GOT3 (cell line): Measurements from ENCODE around the gene CFAP77.

Experiments used
- DNase-seq: peaks from one replicate; lab custom pipeline; 2025; ENCODE audit warnings: mixed read lengths; lab: John Stamatoyannopoulos, UW

CFAP77 gene

DNA sequence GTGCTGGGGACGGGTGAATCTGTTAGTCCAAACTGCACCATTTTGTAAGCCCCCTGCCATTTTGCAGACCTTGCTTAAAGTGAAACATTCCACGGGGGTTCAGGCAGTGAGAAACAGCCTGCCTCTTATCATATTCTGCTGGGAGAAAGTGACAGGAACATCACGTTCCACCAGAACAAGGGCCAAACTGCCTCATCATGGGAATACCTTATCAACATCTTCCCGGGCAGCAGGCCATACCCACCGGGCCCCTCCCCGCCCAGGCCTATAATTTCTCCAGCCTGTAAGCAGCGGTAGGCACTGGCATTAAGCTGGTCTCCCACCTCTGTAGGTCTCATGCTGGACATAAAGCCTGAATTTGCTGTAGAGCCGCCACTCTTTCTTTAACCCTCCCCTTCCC, 1.5 kb upstream of the CFAP77 start:
- DNase-seq: no peak

DNA sequence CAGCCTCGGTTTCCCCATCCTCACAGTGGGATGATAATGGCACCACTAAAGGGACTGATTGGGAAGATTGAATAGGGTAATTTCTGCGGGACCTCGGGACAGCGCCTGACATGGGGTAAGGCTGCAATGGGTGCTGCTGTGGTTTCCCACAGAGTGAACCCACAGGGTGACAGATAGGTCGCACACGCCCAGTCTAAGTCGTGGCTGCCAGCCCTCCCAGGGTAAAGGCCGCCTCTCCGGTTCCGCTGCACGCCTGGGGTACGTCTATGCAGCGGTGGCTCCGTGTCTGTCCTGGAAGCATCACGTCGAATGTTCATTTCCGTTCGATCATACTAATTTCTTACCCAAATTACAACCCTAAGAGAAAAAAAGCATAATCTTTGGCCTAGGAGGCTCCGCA, 631 bp downstream of the CFAP77 start:
- DNase-seq: no peak

DNA sequence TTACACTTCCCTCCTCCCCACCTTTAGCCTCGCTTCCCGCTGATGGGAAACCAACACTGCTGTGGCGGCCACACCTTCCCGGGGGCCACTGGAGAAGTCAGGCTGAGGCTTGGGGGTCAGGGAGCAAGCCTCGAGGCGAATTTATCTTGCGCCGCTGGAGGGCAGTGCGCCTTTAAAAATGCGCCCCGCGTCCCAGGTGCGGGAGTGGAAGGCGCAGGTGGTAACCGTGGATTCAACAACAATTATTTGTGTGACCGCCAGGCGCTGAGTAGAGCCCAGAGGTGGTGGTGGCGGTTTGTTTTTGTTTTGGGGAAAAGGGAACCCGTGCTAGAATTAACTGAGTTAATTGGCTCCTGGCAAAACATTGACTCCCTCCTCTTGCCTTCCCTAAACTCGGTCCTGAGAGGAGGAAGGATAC, 1.1 kb downstream of the CFAP77 start:
- DNase-seq: no peak

DNA sequence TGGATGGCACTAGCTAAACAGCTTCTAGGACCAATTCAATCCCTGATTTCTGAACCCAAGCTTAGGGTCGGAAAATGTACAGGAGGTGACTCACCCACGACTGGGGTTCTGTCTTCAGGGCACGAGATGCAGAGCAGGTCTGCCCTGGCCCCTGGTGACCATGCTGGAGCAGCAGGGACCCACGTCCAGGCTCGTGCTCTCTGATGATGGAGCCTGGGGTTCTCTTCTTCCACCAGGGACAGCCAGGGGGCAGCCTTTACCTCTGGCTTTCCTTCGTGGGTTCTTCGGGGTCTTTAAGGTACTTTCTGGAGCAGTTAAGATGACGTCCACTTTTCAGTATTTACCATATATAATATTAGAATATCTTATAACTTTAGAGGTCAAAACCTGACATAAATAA, 2.1 kb downstream of the CFAP77 start:
- DNase-seq: no peak

DNA sequence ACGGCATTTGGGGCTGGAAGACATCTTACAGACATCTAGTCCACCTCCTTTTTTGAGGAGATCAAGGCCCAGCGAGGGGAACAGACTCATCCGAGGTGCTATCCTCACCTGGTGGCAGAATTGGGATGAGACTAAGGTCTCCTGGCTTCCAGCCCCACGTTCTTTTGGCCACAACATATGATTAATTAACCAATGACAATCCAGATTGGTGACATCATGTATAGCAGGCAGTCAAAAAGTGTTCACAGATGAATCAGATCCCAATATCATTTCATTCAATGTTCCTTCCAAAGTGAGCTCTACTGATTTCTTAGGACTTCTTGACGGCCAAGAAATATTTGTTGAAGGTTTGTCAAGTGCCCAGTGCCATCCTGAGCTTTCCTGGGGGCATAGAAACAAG, 3.9 kb downstream of the CFAP77 start:
- DNase-seq: no peak

DNA sequence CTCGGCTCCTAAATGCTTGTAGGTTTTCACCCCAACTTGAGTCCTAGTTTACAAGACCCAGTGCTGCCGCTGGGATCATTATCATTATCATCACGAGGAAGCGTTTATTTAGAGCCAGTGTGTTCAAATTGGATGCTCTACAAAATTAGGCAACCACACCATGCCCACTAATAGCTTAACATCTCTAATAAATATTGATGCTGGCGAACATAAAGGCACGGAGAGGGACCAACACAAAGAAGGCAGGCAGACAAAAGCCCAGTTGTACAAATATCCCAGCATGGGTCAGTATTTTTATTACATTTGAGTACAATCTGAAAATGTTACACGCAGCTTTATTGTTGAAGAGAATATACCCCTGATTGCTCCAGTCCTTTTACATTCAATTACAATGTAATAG, 4.7 kb downstream of the CFAP77 start:
- no peak for DNase-seq

DNA sequence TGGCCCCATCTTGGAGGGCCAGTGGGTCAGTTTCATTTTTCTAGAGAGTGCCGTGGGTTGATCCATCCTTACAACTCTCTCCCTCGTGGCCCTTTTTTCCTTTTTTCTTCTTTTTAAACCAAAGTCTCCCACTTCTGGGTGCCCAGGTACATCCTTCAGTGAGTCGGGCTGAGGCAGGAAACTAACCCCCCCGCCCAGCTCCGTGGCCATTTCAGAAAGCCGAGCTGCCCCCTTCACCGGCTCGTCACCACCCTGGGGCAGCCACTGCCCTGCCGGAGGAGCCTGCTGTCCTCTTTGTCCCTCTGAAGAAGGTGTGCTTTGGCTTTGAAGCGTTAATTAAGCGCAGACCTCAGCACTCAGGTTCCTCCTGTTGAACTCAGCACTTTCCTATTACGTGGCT, 5.2 kb downstream of the CFAP77 start:
- no peak for DNase-seq

DNA sequence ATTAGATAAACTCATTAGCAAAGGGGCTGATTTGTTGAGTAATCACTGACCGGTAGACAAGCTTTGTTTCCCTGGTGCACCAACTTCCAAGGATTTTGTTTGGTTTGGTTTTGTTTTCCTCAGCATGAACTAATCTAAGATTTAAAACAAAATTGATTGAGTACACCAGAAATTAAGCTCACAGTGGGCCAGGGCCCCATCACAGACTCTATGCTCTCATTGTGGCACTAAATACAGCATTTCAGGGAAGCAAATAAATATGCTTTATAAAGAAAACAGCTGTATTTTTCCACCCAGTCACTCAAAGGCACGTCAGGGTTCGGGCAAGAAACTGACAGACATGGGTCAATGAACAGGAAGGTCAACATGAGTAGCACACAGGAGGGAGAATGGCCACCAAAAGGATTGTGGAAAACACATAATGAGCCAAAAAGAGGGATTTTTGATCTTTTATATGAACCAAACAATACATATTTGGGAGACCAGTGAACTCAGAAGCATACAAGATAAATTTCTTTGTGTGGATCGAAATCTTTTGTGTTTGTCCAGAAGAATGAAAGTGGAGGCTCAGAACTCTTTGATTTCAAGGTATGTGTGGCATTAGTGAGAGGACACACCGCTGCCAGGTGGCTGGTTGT, 8.8 kb downstream of the CFAP77 start:
- DNase-seq: no peak

DNA sequence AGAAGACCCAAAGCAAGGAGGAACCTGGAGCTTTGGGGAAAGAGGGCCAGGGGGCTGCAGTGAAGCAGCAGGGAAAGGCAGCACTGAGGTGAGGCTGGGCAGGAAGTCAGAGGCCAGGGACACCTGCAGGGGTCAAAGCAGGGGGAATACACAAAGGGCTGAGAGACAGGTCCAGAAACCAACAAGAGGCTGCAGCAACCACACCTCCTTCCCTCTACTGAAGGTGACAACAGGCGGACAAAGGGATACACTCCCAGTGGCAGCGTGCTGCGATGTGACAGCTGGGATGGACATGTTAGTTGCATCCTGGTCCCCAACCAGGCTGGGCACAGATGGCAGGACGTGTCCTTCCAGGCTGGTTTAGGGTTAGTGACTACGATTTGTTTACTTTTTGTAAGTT, 12.6 kb downstream of the CFAP77 start:
- DNase-seq: no peak

DNA sequence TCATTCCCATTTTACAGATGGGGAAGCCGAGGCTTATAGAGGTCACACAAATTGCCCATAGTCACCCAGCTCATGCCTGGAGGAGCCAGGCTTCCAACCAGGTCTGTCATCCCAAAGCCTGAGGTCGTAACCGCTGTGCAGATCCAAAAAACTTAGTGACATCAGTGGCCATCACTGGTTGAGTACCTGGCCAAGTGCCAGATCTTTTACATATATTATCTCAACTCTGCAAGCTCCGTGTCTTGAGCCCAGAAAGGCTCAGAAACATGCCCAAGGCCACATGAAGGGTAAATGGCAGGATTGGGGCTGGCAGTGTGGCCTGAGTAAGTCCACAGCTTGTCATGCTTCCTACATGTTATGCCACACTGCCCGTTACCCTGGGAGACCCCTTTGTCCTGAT, 13.5 kb downstream of the CFAP77 start:
- DNase-seq: no peak

DNA sequence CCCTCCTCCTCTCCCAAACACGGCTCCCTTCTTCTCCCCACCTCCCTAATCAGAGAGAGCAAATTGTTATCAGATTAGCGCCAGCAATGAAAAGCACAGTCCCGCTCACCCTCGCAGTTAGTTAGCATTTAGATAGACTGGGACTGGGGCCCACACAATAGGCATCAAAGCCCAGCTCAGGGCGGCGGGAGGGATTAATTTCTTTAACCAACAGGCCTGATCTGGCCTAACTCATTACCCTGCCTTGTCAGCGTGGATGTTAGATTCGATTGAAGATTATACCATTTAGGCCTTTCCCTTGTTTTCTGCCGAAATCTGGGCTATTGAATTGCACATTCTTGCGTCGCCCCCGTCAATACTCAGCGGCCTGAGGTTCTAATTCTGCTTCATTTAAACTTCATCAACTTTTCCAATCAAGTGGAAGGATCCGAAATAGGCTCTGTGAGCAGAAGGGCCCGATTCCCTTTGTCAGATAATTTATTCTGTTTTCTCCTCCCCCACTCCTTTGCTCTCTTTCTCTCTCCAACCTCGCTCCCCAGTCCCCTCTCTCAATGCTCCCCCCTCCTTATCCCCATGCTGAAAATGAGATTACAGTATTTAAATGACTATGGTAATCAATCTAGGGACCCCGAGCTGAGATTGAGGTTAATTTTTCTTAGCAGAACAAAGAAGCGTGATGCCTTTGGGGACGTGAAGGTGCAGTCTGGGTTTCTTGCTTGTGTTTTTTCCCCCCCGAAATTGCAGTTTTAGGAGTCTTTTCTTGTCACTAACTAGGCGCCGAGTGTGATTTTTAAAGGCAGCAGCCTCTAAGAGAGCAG, 15.1 kb downstream of the CFAP77 start:
- no peak for DNase-seq

DNA sequence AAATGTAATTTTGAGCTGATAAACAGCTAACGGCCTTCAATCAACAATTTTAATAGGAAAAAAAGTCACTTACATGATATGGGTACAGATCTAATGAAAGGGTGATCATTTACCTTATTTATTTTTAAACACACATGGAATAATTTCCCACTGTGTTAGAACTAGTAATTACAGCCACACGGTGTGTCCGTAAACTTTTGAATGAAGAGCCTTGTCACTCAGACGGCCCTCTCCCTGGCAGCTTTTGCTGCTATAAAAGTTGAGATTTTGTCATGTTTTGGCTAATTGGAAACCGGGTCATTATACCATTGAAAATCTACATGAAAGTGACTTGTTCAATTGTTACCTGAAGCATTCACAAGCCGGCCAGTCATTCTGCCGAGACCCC, 15.7 kb downstream of the CFAP77 start:
- no peak for DNase-seq

DNA sequence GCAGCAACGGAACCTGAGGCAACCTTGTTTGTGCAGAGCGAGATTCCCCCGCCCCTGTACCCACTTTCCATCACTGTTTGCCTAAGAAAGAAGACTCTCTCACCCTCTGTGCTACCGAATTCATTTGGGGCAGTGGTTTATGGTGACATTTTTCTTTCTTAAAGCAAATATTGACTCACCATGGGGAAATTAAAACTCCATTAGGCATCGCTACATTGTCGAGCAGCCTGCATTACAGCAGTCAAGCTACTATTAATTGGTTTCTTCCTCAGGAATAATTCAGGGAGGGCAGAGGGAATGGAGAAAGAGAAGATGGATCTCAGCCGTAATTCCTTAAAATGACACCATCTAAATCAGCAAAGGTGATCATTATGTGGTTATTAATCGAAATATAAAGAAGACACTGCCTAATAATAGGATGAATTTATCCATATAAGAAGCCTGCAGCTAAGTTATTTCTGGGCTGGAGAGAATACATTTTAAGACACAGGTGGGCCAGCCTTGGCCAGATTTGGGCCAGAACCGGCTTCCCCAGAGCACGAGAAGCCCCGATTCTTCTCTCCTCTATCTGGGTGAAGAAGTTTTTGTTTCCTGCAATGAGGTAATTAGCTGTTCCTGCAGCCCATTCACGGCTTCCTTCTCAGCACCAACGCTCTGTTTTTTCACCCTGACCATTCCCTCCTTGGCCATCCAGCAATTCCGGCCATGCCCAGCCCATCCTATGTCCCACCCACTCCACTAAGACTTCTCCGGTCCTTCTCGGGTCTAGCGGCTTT, 16.8 kb downstream of the CFAP77 start:
- DNase-seq: no peak

DNA sequence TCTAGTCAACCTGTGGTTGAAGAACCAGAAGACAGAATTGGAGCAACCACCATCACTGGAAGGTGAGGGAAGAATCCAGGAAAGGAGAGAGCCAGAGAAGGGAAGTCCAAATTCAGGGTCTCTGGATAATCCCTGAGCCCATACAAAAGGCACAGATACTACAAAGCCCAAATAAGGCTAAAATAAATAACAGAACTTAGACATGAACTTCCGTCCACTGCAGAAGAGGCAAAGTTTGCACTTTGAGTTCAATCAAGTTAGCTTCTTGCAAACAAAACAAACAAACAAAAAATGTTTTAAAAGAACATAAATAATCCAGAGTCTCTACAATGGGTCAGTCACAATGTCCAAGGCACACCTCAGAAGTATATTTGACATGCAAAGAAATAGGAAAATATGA, 21.0 kb downstream of the CFAP77 start:
- no peak for DNase-seq

DNA sequence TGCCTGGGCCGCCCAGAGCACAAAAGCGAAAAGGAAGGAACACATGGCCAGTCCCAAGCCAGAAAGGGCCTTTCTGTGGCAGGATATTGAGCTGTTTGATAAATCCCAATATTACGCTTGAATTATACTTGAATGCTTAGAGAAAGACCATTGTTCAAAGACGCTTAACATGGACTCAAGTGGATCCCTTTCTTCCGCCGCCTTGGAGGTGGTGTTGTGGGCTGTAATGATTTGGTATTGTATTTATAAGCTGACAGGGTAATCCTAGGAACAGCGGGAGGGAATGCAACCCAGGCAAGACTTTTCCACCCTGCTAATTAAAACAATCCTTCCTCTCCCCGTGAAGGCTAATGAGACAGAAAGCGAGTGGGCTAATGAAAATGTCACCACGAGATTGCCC, 24.9 kb downstream of the CFAP77 start:
- DNase-seq: no peak

DNA sequence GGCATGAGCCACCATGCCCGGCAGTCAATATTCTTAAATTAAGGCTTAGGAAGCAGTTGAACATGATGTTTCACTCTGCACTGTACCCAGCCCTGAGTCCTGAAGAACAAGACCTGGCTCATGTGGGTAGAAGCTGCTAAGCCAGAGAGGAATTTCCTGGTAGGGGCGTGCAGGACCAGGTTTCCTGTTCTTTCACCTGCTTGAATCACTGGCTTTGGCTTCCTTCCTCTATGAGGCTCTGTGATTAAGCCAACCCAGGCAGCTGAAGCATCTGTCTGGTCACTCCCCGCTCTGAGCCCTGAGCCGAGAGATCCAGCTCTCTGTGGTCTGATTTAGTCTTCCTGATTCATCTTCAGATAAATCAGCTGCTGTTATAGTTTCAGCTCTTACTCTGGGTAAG, 29.1 kb downstream of the CFAP77 start:
- DNase-seq: no peak

DNA sequence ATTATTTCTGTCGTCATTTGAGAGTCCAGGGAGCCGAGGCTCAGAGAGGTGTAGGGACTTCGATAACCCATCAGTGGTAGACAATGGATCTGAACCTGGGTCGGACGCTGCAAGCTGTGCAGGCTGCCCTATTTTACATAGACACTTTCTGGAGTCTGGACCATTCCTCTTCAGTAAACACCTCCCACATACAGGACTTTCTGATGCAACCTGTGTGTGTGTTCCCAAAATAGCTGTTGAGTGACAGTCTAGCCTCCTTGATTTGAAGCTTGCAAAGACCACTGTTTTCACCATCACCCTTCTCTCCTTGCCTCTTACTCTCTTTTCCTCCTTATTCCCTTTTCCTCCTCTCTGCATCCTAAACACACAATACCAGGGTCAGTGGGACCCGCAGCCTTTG, 30.7 kb downstream of the CFAP77 start:
- no peak for DNase-seq

DNA sequence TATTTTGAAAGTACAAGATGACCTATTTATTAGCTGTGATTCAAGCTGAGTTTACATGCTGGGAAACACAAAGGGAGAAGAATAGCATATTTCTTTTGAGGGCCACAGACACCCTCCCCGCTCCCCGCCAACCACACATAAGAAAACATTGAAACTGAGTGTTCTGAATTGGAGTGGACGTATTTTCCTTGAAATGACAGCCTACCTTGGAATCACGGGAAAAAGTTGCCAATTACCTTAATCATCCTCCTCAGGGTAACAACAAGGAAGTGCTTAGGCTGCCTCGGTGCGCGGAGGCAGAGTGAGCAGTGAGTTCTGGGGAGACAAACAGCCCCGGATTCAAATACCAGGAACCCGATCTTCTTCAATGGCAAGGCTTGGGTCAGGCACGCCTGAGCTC, 31.4 kb downstream of the CFAP77 start:
- DNase-seq: no peak

DNA sequence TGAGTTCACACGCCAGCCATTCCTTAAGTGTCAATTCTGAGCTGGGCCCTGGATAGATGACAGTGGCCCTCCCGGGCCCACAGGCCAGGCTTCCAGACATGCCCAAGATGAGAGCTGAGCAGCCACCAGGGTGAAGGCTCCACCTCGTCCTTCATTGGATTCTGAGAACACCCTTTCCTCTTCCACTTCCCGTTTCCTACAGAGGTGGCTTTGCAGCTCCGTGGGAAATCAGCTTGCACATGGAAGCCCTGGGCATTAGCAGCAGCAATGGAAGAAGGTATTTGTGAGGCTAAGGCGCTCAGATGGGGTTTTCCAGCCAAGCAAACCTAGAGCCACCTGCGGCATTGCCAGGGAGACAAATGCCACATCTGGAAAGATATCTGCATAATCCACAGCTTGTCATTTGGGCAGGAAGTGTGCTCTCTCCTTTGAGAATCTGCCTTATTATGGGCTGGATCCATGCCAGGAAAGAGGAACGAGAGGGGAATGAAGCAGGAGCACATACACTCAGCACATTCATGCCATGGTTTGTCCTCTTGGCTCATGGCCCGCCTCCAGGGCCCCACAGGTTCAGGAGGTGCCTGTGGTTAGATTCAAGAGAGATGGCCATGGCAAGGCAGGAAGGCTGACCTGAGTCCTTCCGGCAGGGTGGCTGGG, 34.1 kb downstream of the CFAP77 start:
- DNase-seq: no peak

DNA sequence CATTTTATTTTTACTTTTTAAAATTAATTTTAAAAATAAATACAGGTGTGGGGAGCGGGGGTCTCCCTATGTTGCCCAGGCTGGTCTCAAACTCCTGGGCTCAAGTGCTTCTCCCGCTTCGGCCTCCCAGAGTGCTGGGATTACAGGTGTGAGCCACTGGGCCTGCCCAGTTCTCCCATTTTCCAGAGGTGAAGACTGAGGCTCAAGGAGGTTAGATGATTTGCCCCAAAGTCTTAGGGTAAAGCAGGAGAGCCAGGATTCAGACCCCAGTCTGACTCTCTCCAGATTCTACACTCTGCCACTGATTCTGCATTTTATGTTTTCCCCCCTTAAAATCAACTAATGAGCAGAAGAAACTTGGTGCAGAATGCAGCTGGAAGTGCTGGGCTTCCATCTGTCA, 36.9 kb downstream of the CFAP77 start:
- DNase-seq: no peak

DNA sequence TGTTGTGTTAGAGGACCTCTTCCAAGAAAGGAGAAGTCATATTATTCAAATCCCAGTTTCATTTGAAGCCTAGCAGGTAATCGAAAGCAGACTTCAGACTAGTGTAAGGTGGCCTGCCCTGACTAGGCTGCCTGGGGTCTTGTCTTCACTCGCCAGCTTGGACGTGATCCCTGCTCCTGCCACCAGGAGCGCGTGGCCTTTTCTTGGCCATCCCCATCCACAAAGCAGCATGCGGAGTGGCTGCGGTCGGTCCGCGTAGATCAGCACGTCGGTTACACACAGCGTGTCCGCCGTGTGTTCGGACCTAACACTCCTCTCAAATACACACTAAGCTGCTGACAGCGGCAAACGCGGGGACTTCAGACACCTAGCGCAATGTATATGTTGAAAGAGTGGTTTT, 37.3 kb downstream of the CFAP77 start:
- DNase-seq: no peak

DNA sequence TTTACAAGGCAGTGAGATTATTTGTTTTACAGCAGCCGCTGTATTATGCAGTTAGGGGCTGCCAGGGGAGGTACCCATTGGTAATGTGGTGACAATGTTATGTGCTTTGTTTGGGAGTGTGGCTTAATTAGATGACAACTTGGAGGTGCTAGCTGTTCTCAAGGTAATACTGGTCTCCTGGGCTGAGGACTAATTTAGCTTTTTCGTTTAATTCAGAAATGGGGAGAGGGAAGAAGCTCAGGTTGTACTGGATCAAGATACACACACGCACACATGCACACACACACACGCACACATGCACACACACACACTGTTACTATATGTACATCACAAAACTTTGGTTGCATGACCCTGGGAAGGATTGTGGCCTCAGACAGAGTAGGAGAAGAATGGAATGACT, 37.9 kb downstream of the CFAP77 start:
- no peak for DNase-seq

DNA sequence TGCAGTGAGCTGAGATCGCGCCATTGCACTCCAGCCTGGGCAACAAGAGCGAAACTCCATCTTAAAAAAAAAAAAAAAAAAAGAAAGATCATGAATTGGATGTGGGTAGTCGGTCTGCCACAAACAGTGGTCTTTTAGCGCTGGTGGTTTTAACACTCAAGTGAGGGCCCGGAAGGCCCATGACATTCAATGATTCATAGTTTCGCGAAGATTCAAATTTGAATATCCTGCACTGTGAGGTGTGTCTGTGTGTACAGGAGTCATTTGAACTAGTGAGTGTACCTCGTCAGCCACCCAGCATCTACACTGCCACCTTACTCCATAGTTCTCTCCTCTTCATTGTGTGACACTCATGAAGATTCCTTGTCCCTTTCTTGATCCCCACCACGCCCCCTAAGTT, 41.3 kb downstream of the CFAP77 start:
- DNase-seq: no peak
